ENCODE results near the gene CX3CR1. TPM values are rescaled to one million over a fixed set of nuclear protein-coding genes. Genes with fewer than 3 reads are reported as not detected.

The CX3CR1 gene
- total RNA-seq, 4 donors from 2014 or later: 0.19 to 0.63 TPM; not detected in 2

- no peak for TF ChIP-seq CTCF (IDR thresholded peaks at IDR 0.05)
- ATAC-seq (ENCODE audit: low FRiP score) (no peak), DNase-seq (ENCODE audit: low spot score) (no peak)
Measured at GRCh38 chr3:39226106-39226741, 53.6 kb downstream of the CX3CR1 start.

DNA sequence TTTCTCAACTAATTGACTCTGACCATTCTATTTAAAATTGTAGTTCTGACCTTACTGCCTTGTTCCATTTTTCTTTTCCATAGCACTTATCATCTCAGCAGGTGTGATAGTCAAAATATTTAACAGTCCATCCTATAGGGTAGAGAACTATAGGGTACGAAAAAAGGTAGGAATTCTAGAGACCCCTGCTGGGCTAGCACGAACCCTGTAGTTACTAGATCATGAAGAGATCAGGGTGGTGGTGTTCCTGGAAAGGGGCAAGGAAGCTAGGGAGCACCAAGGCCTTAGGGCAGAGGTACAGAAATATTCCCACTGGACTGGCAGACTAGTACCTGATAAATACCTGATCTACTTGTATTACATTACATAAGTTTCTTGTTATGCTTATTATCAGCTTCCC is 55.5 kb downstream of the CX3CR1 start:
- no peak for ATAC-seq (ENCODE audit: low FRiP score)
- DNase-seq (ENCODE audit: low spot score): no peak
- no peak for TF ChIP-seq CTCF (IDR thresholded peaks at IDR 0.05)

GRCh38 chr3:39222939-39223338 is 56.9 kb downstream of the CX3CR1 start:
- no peak for ATAC-seq (ENCODE audit: low FRiP score)
- no peak for TF ChIP-seq CTCF (IDR thresholded peaks at IDR 0.05)
- DNase-seq (ENCODE audit: low spot score): no peak

- DNase-seq (ENCODE audit: low spot score) (no peak), ATAC-seq (ENCODE audit: low FRiP score) (no peak)
- no peak for TF ChIP-seq CTCF (IDR thresholded peaks at IDR 0.05)
Measured at GRCh38 chr3:39222462-39222861, 57.4 kb downstream of the CX3CR1 start.

DNA sequence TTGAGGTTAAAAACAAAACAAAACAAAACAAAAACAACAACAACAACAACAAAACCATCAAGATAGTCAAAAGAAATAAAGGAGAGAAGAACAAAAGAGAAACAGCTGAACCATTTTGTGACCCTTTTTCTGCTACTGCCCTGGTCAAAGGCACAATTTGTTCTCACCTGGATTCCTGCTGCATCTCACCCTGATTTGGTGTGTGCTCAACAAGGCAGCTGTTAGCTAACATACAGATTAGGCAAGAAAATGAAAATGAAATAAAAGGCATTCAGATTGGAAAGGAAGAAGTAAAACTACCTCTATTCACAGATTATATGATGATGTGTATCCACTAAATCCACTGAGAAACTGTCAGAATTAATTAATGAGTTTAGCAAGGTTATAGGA is 58.7 kb downstream of the CX3CR1 start:
- no peak for TF ChIP-seq CTCF (IDR thresholded peaks at IDR 0.05)
- DNase-seq (ENCODE audit: low spot score): no peak
- ATAC-seq (ENCODE audit: low FRiP score): no peak

- no peak for DNase-seq (ENCODE audit: low spot score)
- TF ChIP-seq CTCF (IDR thresholded peaks at IDR 0.05): no peak
- no peak for ATAC-seq (ENCODE audit: low FRiP score)
Measured at GRCh38 chr3:39220407-39221140, 59.3 kb downstream of the CX3CR1 start.

DNA sequence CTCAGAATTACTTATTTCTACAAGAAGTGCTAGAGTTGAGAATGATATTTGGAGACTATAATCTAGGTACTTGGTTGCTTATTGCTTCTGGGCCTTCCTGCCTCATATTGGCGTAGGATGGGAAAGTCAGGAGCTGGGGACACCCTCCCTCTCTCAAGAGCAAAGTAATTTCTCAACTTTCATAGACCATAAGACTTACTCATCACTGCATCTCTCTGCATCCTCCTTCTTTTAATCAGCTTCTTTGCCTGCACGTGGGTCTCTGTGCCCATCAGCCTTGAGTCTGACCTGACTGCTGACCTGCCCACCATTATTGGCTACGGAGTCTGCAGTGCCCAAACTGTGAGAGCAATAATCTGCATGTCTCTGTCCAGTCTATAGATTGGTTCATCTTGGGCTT is 60.1 kb downstream of the CX3CR1 start:
- no peak for TF ChIP-seq CTCF (IDR thresholded peaks at IDR 0.05)
- ATAC-seq (ENCODE audit: low FRiP score) (no peak), DNase-seq (ENCODE audit: low spot score) (no peak)
